ENCODE data around the gene FARS2. TPM values are rescaled to one million over a fixed set of nuclear protein-coding genes. Genes with fewer than 3 reads are reported as not detected.

The FARS2 gene
- total RNA-seq, 1 experiment from 2014 or later = 17.8 TPM

DNA sequence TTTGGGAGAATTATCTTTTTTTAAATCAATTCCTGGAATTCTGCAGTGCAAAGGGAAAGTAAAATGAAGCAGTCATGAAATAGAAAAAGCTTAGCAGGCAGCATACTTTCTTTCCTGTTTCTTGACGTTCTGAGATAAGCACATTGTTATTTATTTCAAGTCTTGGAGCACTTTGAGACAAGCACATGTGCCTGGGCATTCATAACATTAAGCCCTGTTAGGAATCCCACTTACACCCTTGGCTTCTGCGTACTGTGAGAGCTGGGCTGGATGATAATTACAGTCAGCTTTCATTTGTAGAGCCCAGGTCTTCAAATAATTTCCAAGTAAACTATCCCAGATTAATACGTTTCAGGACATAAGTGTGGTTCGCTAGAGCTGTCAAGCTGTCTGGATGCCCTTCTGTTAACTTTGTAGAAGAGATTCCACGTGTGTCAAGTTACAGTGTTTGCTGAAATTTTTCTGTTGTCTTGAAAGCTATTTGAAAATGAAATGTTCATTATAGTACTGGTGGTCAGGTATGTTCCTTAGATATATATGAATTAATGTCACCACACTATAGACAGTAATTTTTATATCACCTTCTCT lies 8.9 kb downstream of the FARS2 start:
- CTCF ChIA-PET = no interaction called here
- Histone ChIP-seq H3K9me3 (ENCODE audit: low read depth, low read length, poor library complexity, severe bottlenecking) (no peaks in the 10 kb centered on the region), H3K4me3 (ENCODE audit: low read depth, low read length, poor library complexity, severe bottlenecking) (no peak overlapping the region), H3K36me3 (ENCODE audit: insufficient read depth, low read length, poor library complexity, severe bottlenecking) (no peaks in the 10 kb centered on the region), H3K27ac (ENCODE audit: low read depth, low read length, poor library complexity, severe bottlenecking) (no peak overlapping the region), H3K4me1 (ENCODE audit: insufficient read depth, low read length, poor library complexity, severe bottlenecking) (no peaks in the 10 kb centered on the region), H3K27me3 (replicated peaks; ENCODE audit: insufficient read depth, low read depth, low read length, poor library complexity) (no peaks in the 10 kb centered on the region)
- TF ChIP-seq EZH2 (IDR thresholded peaks at IDR 0.05; ENCODE audit: borderline replicate concordance, low read depth, low read length, poor library complexity, severe bottlenecking) = no peak
- TF ChIP-seq, protein P1, sequence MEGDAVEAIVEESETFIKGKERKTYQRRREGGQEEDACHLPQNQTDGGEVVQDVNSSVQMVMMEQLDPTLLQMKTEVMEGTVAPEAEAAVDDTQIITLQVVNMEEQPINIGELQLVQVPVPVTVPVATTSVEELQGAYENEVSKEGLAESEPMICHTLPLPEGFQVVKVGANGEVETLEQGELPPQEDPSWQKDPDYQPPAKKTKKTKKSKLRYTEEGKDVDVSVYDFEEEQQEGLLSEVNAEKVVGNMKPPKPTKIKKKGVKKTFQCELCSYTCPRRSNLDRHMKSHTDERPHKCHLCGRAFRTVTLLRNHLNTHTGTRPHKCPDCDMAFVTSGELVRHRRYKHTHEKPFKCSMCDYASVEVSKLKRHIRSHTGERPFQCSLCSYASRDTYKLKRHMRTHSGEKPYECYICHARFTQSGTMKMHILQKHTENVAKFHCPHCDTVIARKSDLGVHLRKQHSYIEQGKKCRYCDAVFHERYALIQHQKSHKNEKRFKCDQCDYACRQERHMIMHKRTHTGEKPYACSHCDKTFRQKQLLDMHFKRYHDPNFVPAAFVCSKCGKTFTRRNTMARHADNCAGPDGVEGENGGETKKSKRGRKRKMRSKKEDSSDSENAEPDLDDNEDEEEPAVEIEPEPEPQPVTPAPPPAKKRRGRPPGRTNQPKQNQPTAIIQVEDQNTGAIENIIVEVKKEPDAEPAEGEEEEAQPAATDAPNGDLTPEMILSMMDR (conservative IDR thresholded peaks at IDR 0.05; ENCODE audit: low read depth, low read length) = no peak
- no TSS peak for BruUV-seq (replicated peaks)
- intact Hi-C loops (cut with micrococcal nuclease; ENCODE audit: unreplicated experiment) = no loop called here
- POLR2A ChIA-PET (ENCODE audit: low non-redundant PET) = no interaction called here
- no peak for DNase-seq (ENCODE audit: low spot score)

DNA sequence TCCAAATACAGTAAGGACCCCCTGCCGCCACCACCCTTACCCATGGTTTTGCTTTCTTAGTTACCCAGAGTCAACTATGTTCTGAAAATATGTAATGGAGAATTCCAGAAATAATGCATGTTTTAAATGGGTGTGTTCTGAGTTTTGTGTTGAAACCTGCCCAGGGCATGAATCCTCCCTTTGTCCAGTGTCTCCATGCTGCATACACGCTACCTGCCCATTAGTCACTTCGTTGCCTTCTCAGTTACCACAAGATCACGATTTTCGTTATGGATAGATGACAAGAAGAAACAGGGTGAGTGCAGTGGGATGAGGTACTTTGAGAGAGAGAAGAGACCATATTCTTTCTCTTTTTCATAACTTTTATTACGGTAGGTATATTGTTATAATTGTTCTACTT lies 10.6 kb downstream of the FARS2 start:
- Histone ChIP-seq H3K9me3 (ENCODE audit: low read depth, low read length, poor library complexity, severe bottlenecking) (no peaks in the 10 kb centered on the region), H3K4me1 (ENCODE audit: insufficient read depth, low read length, poor library complexity, severe bottlenecking) (no peaks in the 10 kb centered on the region), H3K27ac (ENCODE audit: low read depth, low read length, poor library complexity, severe bottlenecking) (no peak overlapping the region), H3K27me3 (replicated peaks; ENCODE audit: insufficient read depth, low read depth, low read length, poor library complexity) (no peaks in the 10 kb centered on the region), H3K4me3 (ENCODE audit: low read depth, low read length, poor library complexity, severe bottlenecking) (no peak overlapping the region), H3K36me3 (ENCODE audit: insufficient read depth, low read length, poor library complexity, severe bottlenecking) (no peaks in the 10 kb centered on the region)
- no peak for DNase-seq (ENCODE audit: low spot score)
- POLR2A ChIA-PET (ENCODE audit: low non-redundant PET) = no interaction called here
- intact Hi-C loops (cut with micrococcal nuclease; ENCODE audit: unreplicated experiment) = no loop called here
- BruUV-seq (replicated peaks) = no TSS peak
- CTCF ChIA-PET = no interaction called here
- no peak for TF ChIP-seq EZH2 (IDR thresholded peaks at IDR 0.05; ENCODE audit: borderline replicate concordance, low read depth, low read length, poor library complexity, severe bottlenecking)
- TF ChIP-seq, protein P1 (conservative IDR thresholded peaks at IDR 0.05; ENCODE audit: low read depth, low read length) = no peak

DNA sequence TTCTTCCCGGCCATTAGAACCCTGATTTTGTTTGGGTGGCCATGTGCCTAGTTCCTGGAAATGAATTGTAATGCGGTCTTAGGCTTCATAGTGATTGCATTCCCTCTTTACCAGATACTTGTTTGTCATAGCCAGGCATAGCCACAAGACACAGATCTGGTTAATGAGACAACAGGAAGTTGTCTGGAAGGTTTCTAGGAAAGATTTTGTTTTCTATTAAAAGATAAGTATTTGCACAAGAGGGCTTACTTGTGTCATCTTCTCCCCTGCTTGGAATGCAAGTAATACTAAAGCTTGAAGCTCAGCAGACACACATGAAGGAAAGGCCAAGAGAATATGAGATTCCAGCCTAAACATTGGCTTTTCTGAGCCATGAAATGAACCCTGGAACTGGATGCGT lies 12.9 kb downstream of the FARS2 start:
- no peak for DNase-seq (ENCODE audit: low spot score)
- no TSS peak for BruUV-seq (replicated peaks)
- Histone ChIP-seq H3K4me3 (ENCODE audit: low read depth, low read length, poor library complexity, severe bottlenecking) (no peak overlapping the region), H3K4me1 (ENCODE audit: insufficient read depth, low read length, poor library complexity, severe bottlenecking) (no peaks in the 10 kb centered on the region), H3K9me3 (ENCODE audit: low read depth, low read length, poor library complexity, severe bottlenecking) (no peaks in the 10 kb centered on the region), H3K36me3 (ENCODE audit: insufficient read depth, low read length, poor library complexity, severe bottlenecking) (no peaks in the 10 kb centered on the region), H3K27me3 (replicated peaks; ENCODE audit: insufficient read depth, low read depth, low read length, poor library complexity) (no peaks in the 10 kb centered on the region), H3K27ac (ENCODE audit: low read depth, low read length, poor library complexity, severe bottlenecking) (no peak overlapping the region)
- CTCF ChIA-PET = no interaction called here
- TF ChIP-seq EZH2 (IDR thresholded peaks at IDR 0.05; ENCODE audit: borderline replicate concordance, low read depth, low read length, poor library complexity, severe bottlenecking) = no peak
- POLR2A ChIA-PET (ENCODE audit: low non-redundant PET) = no interaction called here
- intact Hi-C loops (cut with micrococcal nuclease; ENCODE audit: unreplicated experiment) = no loop called here

DNA sequence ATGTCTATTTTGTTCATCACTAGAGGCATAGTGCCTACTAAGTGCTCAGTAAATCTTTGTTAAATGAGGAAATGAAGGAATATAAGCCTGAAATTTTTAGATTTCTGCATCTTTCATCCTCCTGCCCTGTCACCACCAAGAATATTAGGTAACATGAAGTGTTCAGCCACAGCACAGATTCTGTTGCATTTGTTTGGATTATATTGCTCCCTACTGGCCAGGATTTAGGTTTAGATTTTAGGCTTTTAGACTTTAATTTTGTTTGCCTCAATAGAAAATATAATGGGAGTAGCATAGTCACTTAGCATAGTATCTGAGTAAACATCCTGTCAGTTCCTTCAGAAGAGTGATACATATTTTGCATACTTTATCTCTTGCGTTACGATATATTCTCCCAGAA lies 14.2 kb downstream of the FARS2 start:
- Histone ChIP-seq H3K4me3 (ENCODE audit: low read depth, low read length, poor library complexity, severe bottlenecking) (no peak overlapping the region), H3K36me3 (ENCODE audit: insufficient read depth, low read length, poor library complexity, severe bottlenecking) (no peaks in the 10 kb centered on the region), H3K27me3 (replicated peaks; ENCODE audit: insufficient read depth, low read depth, low read length, poor library complexity) (no peaks in the 10 kb centered on the region), H3K27ac (ENCODE audit: low read depth, low read length, poor library complexity, severe bottlenecking) (no peak overlapping the region), H3K9me3 (ENCODE audit: low read depth, low read length, poor library complexity, severe bottlenecking) (no peaks in the 10 kb centered on the region), H3K4me1 (ENCODE audit: insufficient read depth, low read length, poor library complexity, severe bottlenecking) (no peaks in the 10 kb centered on the region)
- ChIA-PET CTCF (no interaction called here), POLR2A (ENCODE audit: low non-redundant PET) (interaction anchor here (0.6 kb wide), 1 partner anchor 982 kb away, joined by 3 read pairs; no protein-coding TSS in a partner anchor)
- intact Hi-C loops (cut with micrococcal nuclease; ENCODE audit: unreplicated experiment) = no loop called here
- BruUV-seq (replicated peaks) = no TSS peak
- DNase-seq (ENCODE audit: low spot score) = no peak
- TF ChIP-seq, protein P1 (conservative IDR thresholded peaks at IDR 0.05; ENCODE audit: low read depth, low read length) = peak; percentile 16; the same call in 1 of the 2 replicates
- TF ChIP-seq EZH2 (IDR thresholded peaks at IDR 0.05; ENCODE audit: borderline replicate concordance, low read depth, low read length, poor library complexity, severe bottlenecking) = no peak

Measured in A673 (cell line).